GM19193 (cell line): ENCODE measurements around the gene GNAS.

Experiments
- POLR2A ChIP-seq: IDR thresholded peaks from 4 replicates; pipeline ENCODE4 v1.6.1; 2011; ENCODE audit not compliant: insufficient read depth, insufficient read length; ENCODE audit errors: extremely low read depth

Gene GNAS

DNA sequence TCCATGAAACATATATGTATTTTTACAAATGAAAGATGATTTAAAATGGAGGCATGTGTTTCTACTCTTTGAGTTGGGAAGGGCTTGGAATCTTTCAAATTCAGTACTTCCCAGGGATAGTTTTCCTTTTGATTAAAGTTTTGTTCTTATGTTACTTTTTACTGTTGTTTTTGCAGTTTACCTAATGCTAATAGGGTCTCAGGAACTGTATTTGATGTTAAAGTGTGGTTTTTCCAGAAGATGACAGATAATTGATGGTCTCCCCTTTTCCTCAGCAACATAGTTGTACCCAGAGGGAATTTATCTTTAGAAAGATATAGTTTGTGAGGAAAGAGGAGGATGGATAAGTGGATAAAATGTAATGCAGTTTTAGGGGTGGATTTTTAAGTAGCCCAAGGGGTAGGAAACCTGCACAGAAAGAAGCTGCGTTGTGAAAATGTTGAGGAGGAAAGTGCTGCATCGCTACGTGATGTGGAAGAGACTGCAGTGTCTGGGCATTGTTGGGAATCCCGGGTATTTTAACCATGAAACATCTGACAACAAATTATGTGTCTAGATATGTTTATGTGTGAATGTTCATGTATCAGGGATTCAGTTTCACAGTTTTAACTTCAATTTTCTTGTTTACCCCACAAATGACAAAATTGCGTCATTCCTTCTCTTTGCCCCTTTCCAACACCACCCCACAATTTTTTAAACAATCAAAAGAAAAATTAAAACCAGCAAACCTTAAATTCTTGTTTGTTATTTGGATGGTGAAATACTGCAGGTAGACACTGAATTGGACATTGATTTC lies 42.3 kb downstream of the GNAS start:
- TF ChIP-seq POLR2A = no peak

DNA sequence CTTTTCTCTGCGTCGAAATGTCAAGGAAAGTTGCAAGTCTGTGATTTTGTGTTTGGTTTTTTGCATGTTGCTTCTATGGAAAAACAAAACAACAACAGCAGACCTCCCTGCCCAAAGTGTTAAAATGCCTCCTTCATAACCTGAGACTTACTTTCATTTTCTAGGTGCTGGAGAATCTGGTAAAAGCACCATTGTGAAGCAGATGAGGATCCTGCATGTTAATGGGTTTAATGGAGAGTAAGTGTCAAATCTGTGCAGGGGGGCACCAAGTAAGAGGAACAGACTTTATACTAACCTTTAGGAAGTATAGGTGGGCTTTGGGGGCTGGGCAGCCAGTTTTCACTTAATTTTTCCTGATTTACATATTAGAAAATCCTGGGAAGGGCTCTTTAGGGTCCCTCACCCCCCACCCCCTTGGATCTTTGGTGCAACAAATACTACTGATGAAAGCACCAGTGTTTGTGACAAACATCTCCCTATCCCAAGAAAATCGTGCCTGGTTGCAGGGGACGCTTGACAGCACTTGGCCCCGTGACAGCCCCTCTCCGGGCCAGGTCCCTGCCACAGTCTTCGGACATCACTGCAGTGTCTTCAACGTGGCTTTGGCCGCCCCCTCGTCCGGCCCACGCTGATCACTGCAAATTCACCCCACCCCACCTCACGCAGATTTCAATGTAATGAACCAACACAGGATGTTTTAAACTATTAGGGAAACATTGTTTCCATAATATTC lies 43.1 kb downstream of the GNAS start:
- no peak for TF ChIP-seq POLR2A

DNA sequence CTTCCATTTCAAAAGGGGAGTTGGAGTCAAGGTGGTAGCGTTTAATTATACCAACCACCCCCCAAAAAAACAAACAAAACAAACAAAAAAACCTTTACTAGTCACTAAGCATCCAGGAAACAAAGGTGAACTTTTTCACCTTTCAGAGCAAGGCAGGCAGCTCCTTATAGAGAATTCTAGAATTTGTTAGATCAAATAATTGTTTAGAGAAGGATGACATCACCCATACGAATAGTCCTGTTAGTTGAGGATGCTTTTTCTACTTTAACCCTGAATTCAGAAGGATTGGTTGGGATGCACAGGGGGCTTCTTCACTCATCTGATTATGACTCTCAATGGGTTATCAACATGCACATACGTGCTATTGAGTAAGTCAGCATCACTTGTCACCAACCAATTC lies 44.3 kb downstream of the GNAS start:
- TF ChIP-seq POLR2A = no peak

DNA sequence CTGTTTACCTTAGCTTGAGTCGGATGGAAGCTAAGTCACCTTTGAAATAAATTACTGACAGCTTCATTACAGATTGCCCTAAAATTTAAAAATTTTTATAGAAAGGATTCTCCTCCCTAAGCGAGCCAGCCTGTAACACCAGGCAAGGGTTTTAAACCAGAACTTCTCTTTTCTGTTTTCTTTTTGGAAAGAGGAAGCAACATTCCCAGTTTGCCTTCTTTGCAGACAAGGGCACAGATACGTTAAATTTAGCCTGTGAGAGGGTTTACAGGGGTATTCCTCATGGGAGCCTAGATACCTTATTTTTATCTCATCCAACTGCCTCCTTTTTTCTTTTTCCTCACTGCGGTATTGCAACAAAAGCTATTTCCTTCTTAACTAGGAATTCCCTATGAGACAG lies 45.0 kb downstream of the GNAS start:
- TF ChIP-seq POLR2A = no peak

DNA sequence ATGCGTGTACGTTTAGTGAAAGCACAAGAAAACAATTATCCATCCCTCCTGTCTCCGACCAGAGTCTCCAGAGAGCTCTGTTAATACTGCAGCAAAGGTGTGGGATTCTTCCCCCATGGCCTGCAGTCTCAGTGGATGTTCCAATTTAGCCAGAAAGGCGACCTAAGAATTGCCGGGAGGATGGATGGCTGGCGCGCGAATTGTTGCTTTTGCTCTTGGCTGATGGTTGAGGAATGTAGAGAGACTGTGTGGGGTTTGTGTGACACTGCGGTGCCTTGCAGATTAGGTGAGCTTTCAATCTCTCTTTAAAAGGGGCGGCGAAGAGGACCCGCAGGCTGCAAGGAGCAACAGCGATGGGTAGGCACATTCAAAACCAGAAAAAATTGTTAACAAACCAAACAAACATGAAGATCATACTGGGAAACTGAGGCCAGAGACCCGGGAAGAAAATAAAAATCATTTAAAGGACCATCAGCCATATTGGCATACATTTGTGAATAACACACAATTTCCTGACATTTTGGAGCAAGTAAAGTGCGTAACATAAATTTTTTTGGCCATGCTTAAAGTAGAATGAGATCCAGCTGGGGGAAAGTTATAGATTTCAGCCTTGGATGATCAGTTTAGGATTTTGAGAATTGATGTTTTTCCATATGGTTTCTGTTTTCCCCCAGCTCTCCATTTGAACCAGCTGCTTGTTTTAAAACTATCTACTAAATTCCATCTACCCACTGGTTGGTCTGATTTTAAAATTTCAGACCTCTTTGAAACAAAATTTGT lies 46.3 kb downstream of the GNAS start:
- TF ChIP-seq POLR2A = no peak

DNA sequence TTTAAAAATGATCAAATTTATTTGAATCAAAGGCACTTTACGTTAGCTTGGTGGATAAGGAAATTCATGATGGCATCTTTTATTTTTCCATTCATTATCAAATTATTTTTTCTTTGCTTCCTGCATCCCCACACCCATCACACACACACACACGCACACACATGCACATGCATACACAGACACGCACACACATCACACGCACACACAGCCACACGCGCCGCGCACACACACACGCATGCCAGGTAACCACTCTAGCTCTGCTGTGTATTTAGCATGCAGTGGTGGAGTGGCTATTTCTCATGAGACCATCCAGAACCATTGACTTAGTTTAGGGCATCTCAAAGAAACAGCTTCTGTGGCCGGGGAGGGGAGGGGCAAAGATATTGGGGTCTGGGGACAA lies 47.0 kb downstream of the GNAS start:
- peak; percentile 39 for TF ChIP-seq POLR2A

DNA sequence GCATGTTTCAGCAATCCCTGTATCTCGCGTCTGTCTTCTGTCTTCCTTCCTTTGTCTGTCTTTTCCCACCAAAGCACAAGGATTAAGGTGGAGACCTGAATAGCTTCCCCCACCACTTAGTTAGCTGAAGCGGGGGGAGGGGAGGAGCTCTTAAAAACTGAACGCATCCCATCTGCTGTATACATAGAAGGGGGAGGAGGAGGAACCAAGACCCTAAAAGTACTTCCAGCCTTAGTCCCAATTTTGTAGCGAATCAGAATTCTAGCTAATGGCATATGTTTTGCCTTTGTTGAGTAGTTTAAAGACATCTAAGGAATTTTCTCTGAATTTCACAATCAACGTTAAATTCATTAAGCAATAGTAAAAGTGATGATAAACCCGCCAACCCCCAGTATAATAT lies 47.9 kb downstream of the GNAS start:
- no peak for TF ChIP-seq POLR2A

DNA sequence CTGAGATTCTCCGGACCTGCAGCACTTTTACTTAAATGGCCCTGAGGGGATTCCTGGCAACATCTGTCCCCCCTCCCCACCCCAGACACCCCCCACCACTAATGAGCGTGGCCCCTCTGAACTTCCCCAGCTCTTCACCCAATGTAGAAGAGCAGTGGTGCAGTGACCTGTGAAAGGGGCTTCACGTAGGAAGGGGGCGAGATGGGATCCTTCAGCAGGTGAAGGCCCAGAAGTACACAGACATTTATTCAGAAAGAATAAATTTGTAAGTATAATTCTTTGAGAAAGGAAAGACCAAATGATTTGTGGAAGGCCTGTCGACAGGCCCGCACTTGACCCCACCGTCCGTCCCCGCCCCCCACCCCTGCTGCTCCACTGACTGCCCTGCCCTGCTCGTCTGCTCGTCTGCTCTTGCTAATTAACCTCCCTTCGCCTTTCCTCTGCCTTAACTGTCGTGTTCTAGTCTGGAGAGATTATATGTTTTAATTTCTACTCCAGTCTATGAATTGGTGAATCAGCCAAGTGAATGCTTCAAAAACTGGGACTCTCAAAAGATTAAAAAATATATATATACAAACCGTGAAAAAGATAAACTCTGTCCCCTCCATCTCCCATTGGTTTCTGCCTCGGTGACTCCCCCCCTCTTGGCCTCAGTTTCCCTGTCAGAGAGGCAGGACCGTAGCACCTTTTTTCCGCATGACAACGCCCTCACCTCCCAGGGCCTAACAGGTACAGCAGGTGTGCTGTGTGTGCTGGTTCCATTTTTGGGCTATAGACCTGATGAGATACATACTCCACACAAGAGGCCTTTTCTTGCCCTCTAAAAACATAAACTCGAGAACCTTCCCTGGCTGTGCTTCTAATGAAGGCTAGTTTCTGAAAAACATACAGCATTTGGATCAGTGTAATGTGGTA lies 49.2 kb downstream of the GNAS start:
- no peak for TF ChIP-seq POLR2A

DNA sequence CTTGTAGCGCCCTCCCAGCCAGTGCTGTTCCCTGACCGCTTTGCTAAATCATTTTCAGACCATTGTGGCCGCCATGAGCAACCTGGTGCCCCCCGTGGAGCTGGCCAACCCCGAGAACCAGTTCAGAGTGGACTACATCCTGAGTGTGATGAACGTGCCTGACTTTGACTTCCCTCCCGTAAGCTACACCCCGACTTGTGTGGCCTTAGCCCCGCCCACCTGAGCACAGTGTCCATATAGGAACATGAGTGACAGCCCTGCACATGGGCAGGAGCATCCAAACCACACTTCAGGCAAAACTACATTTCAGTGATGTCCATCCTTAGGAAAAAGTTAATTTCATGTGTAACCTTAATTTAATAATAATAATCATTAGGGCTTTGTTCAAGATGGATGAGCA lies 51.1 kb downstream of the GNAS start:
- no peak for TF ChIP-seq POLR2A

DNA sequence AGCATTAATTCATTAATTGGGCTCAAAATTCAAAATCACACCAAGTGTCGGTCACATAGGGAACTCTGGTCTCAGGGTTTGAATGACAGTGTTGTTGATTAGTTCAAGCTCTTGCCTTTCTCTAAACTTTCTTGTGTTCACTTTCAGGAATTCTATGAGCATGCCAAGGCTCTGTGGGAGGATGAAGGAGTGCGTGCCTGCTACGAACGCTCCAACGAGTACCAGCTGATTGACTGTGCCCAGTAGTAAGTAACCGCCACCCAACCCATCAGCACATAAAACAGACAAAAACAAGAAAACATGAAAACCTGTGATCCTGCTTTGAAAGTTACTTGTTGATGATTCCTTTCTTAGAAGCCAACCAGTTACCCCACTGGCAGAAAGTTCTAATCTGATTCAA lies 52.7 kb downstream of the GNAS start:
- no peak for TF ChIP-seq POLR2A

DNA sequence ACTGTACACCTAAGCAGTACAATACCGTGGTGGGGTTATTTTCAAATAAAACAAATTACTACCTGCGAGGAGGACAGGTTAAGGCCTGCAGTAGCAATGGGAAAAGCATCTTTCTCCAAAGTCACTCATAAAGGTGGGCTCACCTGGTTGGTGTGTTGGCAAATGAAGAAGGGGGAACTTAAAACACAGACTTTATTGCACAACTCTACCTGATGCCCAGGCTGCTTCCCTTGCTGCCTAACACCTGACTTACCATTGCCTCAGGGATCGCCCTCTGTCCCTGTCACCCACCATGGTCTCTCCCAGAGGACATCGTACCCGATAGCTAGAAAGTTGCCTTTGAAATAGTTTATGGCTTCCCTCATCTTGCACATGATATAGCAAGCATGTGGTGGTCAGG lies 53.6 kb downstream of the GNAS start:
- no peak for TF ChIP-seq POLR2A

DNA sequence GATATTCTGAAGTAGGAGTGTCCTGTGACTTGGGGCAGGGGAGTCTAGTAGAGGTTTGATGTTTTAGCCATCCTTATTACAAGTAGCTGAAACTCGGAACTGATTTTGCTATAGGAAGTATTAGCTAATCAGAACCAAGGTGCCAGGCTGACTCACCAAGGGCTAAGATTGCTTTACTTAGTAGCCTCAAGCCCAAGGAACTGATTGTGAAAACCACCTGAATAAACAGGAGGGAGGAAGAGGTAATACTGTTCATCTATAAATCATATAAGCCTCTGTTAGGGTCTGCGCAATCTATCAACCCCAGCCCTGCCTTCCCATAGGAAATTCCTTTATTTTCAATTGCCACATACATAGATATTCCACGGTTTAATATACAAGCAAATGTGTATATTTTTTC lies 54.4 kb downstream of the GNAS start:
- TF ChIP-seq POLR2A = no peak

DNA sequence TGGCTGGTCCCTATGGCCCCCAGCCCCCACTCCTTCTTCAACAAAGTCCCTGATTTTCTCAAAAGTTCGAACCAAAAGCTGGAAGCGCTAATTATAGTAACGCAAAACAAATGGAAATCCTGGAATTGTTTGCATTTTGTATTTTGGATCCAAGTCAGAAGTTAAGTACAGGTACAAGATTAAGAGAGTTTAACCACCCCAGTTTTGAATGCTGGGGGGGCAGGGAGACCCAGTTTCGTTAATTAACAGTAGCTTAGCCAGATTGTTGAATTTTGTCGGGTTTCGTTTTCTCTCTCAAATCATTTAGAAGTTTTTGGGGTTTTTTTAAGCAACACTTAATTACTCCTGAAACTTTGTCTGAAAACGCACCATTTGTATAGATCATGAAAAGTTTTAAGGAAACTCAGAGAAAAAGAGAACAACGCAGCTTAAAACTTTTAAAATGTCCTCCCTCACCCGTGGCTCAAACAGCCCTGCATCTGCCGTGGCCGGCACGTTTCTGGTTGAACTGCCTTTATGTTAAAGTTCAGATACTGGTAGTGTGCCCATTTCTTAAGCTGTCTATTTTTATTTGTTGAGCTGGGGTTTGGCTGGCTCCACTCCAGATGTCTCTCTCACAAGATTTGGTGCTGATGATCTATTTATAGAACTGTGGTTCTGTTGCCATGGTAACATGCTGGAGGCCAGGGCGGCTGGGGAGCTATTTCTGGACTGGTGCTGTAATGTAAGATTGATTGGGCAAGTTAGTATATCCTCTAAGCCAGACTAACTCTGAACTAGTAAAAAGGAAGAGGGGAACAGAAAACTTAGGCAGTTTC lies 55.0 kb downstream of the GNAS start:
- peak; percentile 59 for TF ChIP-seq POLR2A

DNA sequence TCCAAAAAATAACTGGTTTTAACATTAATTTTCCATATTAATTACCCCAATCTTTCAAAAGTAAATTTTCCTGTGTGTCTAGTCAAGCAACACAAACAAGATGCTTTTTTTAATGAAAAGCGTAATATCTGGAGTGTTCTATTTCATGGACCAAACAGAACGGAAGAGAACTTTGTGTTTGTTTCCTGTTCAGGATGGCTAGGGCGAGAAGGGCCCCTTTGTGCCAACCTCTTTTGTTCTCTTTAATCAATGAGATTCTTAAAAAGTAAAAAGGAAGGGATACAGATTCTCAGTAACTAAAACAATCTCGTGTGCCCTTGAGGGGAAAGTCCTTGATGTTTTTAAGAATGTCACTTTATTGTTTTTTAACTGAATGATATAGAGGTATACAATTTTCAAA lies 55.7 kb downstream of the GNAS start:
- TF ChIP-seq POLR2A = no peak
